Sigmoid colon (tissue), 7 donors: ENCODE data around the gene CARD19. TPM values are rescaled to one million over a fixed set of nuclear protein-coding genes. Genes with fewer than 3 reads are reported as not detected.
A peak's percentile ranks its signal among the peaks of the same experiment; 100 is the strongest.

ENCODE experiments used
- DNase-seq: peaks from one replicate; pipeline ENCODE4 v3.0.0-alpha.2; 2019
- H3K27ac ChIP-seq, 4 donors: fragments of 200-600 bp; sonication (generic); one replicate each; pipeline ENCODE4 v1.5.1; 2016 to 2019; ENCODE audit warnings: mild to moderate bottlenecking in 1 of 4
- H3K27me3 ChIP-seq, 3 donors: fragments of 200-600 bp; sonication (generic); one replicate each; pipeline ENCODE4 v1.5.1; 2019; ENCODE audit warnings: mild to moderate bottlenecking in 1 of 3
- H3K36me3 ChIP-seq, 4 donors: fragments of 200-600 bp; sonication (generic); one replicate each; pipeline ENCODE4 v1.5.1; 2016 to 2019
- H3K4me1 ChIP-seq, 4 donors: fragments of 200-600 bp; sonication (generic); one replicate each; pipeline ENCODE4 v1.5.1; 2017 to 2019
- H3K4me3 ChIP-seq, 4 donors: fragments of 200-600 bp; sonication (generic); one replicate each; pipeline ENCODE4 v1.5.1; 2017 to 2019; ENCODE audit warnings: mild to moderate bottlenecking in 2 of 4, moderate library complexity in 1 of 4
- H3K9me3 ChIP-seq, 4 donors: fragments of 200-600 bp in 3 of 4; sonication (generic) in 3 of 4; one replicate each; pipeline versions ENCODE4 v1.5.1 to v1.6.1; 2013 to 2019
- EP300 ChIP-seq, 4 donors: sonication (generic); formaldehyde crosslinking; IDR thresholded peaks; one replicate each; pipeline ENCODE4 v1.6.1; 2017; ENCODE audit warnings: antibody characterized with exemption in 4 of 4
- POLR2A ChIP-seq, 2 donors: fragments of 450-650 bp; IDR thresholded peaks; one replicate each; pipeline ENCODE4 v1.6.1; 2016; ENCODE audit warnings: antibody characterized with exemption in 2 of 2, mild to moderate bottlenecking in 2 of 2, moderate library complexity in 2 of 2
- POLR2AphosphoS5 ChIP-seq, 4 donors: sonication (generic); formaldehyde crosslinking; IDR thresholded peaks; one replicate each; pipeline ENCODE4 v1.6.1; 2017; ENCODE audit warnings: antibody characterized with exemption in 4 of 4
- WGBS, 2 donors: extraction: QIAGEN DNeasy Blood & Tissue Kit; methylation state at CpG; one replicate each; pipeline ENCODE4 v1.1.7; 2013; 5-methylcytosine and 5-hydroxymethylcytosine counted together
- intact Hi-C: fragments of 100-400 bp; cut with DNase I; formaldehyde crosslinking; loops from one replicate; pipeline ENCODE4 v1.15.1; 2023
- polyA plus RNA-seq, 3 donors: library from polyadenylated mRNA; stranded (reverse); fragments of 200-250 nt; gene quantifications; one replicate each; pipeline ENCODE4 v1.2.3, GENCODE V29; 2013
- total RNA-seq, 4 donors: library from RNA; depleted of rRNA; stranded (reverse); fragments of >200 nt; gene quantifications; one replicate each; pipeline ENCODE4 v1.1.0, GENCODE V29; 2016
- TF ChIP-seq, protein P1 (sequence below), 4 experiments: fragments of 450-650 bp in 3 of 4; fragments of 200-600 bp in 1 of 4; IDR thresholded peaks; one replicate each; pipeline ENCODE4 v1.5.1; 2016 to 2019; ENCODE audit warnings: antibody characterized with exemption in 4 of 4, mild to moderate bottlenecking in 3 of 4, moderate library complexity in 2 of 4
- donor health status: healthy with polysubstance abuse.
- donor health status: Bipolar disorder and iron deficiency.
- donor health status: healthy.

Gene CARD19
- total and polyA plus RNA-seq, 7 donors: 51.2 to 88.4 (median 82.3) TPM

DNA sequence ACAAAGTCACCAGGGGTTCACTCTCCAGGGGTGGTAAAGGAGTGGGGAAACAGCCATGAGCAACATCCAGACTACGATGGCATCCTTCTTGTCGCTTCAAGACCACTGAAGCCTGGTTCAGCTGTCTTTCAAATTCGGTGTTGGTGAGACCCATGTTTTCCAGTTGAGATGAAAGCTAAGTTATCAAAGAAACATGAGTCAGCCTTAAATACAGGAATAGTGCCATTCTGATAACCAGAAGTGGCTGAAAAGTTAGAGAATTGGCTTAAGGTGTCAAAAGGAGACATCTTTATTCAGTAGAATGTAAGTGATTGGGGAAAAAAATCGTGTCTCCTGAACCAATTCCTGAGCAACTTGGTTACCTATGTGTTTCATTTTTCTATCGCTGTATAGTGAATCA is 7.0 kb upstream of the CARD19 start:
- Histone ChIP-seq H3K4me1 (peaks cover 0 to 6% (median 3%) of the 10 kb centered on the region in 4 donors), H3K4me3 (no peak overlapping the region), H3K9me3 (peaks cover 0 to 8% (median 0%) of the 10 kb centered on the region in 4 donors), H3K27ac (no peak overlapping the region), H3K27me3 (no peaks in the 10 kb centered on the region), H3K36me3 (no peaks in the 10 kb centered on the region)
- no peak for TF ChIP-seq POLR2AphosphoS5 (IDR thresholded peaks at IDR 0.05)
- TF ChIP-seq, protein P1, sequence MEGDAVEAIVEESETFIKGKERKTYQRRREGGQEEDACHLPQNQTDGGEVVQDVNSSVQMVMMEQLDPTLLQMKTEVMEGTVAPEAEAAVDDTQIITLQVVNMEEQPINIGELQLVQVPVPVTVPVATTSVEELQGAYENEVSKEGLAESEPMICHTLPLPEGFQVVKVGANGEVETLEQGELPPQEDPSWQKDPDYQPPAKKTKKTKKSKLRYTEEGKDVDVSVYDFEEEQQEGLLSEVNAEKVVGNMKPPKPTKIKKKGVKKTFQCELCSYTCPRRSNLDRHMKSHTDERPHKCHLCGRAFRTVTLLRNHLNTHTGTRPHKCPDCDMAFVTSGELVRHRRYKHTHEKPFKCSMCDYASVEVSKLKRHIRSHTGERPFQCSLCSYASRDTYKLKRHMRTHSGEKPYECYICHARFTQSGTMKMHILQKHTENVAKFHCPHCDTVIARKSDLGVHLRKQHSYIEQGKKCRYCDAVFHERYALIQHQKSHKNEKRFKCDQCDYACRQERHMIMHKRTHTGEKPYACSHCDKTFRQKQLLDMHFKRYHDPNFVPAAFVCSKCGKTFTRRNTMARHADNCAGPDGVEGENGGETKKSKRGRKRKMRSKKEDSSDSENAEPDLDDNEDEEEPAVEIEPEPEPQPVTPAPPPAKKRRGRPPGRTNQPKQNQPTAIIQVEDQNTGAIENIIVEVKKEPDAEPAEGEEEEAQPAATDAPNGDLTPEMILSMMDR (IDR thresholded peaks at IDR 0.05): no peak
- TF ChIP-seq EP300 (IDR thresholded peaks at IDR 0.05): no peak
- TF ChIP-seq POLR2A (IDR thresholded peaks at IDR 0.05): no peak
- intact Hi-C loops: no loop called here
- 87 to 94% methylated on average over 5 of the region's 5 CpGs for WGBS, 2 donors
- DNase-seq: no peak

DNA sequence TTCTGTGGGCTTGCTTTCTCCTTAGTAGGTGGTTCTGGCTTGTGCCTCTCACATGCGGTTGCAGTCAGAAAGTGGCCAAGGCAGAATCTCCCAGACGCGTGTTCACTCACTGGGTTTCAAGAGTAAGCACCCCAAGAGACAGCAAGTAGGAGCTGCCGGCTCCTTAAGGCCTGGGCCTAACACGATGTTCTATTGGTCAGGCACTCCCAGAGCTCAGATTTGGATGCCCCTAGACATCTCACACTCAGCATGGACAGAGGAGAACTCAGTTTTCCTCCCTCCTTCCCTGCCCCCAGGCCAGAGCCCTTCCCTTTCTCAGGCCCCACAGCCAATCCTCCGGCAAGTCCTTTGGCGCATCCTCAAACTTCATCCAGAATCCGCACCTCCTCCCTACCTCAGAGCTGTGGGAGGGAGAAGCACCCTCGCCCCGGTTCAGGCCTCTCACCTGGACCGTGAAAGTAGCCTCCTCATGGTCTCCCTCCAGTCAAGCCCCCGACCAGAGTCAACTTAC is 6.5 kb upstream of the CARD19 start:
- no peaks in the 10 kb centered on the region for H3K36me3 ChIP-seq
- peak; percentile 51 for DNase-seq
- intact Hi-C loops: no loop called here

DNA sequence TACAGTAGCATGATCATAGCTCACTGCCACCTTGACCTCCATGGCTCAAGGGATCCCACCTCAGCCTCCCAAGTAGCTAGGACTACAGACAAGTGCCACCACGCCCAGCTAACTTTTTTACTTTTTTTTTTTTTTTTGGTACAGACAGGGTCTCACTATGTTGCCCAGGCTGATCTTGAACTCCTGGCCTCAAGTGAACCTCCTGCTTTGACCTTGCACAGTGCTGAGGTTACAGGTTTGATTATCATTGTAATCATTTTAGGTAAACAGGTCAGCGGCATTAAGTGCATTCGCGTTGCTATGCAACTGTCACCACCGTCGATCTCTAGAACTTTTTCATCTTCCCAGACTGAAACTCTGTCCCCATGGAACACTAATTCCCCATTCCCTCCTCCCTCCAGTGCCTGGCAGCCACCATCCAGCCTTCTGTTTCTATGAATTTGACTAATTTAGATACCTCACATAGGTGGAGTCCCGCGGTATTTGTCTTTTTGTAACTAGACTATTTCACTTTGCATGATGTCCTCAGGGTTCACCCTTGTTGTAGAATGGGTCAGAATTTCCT is 5.8 kb upstream of the CARD19 start:
- no peaks in the 10 kb centered on the region for H3K27me3 ChIP-seq
- 85 to 90% methylated on average over 8 of the region's 8 CpGs for WGBS, 2 donors
- TF ChIP-seq, protein P1 (IDR thresholded peaks at IDR 0.05): no peak
- TF ChIP-seq POLR2A (IDR thresholded peaks at IDR 0.05) (no peak), EP300 (IDR thresholded peaks at IDR 0.05) (no peak), POLR2AphosphoS5 (IDR thresholded peaks at IDR 0.05) (no peak)
- peaks cover 0 to 8% (median 0%) of the 10 kb centered on the region in 4 donors for H3K9me3 ChIP-seq
- no peak overlapping the region for H3K27ac ChIP-seq
- no peaks in the 10 kb centered on the region for H3K36me3 ChIP-seq
- H3K4me1 ChIP-seq: peaks cover 0 to 18% (median 11%) of the 10 kb centered on the region in 4 donors
- intact Hi-C loops: loop anchor here (10.0 kb wide), 1 partner anchor 325 kb away; the partner anchor contains the start of gene BICD2
- no peak overlapping the region for H3K4me3 ChIP-seq
- peak; percentile 27 for DNase-seq

More for the DNA sequence above, 6.5 kb upstream of the CARD19 start:
- TF ChIP-seq POLR2A (IDR thresholded peaks at IDR 0.05) (no peak), POLR2AphosphoS5 (IDR thresholded peaks at IDR 0.05) (no peak), EP300 (IDR thresholded peaks at IDR 0.05) (no peak)
- TF ChIP-seq, protein P1 (IDR thresholded peaks at IDR 0.05): no peak
- no peak overlapping the region for H3K27ac ChIP-seq
- H3K27me3 ChIP-seq: no peaks in the 10 kb centered on the region
- peaks cover 0 to 11% (median 5%) of the 10 kb centered on the region in 4 donors for H3K4me1 ChIP-seq
- no peak overlapping the region for H3K4me3 ChIP-seq
- 94 to 95% methylated on average over 12 of the region's 12 CpGs for WGBS, 2 donors
- H3K9me3 ChIP-seq: peaks cover 0 to 8% (median 0%) of the 10 kb centered on the region in 4 donors

DNA sequence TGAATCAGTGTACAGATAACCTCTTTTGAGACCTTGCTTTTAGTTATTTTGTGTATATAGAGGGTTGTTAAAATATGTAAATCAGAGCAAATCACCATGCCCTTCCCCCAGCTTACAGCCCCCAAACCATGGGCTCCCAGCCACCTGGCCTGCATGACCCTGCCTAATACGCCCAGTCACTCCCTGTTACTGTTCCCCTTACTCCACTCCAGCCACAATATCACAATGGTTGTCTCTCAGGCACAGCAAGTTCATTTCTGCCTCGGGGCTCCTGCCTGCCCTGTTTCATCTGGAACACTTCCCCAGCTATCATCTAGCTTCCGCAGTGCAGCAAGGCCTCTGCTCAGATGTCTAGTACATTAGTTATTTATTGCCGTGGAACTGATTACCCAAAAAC is 5.0 kb upstream of the CARD19 start:
- WGBS, 2 donors: 92 to 95% methylated on average over 4 of the region's 4 CpGs
- DNase-seq: peak; percentile 35
- intact Hi-C loops: loop anchor here (10.0 kb wide), 1 partner anchor 326 kb away; the partner anchor contains the start of gene BICD2
- Histone ChIP-seq H3K9me3 (peaks cover 0 to 8% (median 0%) of the 10 kb centered on the region in 4 donors), H3K4me3 (no peak overlapping the region), H3K27me3 (no peaks in the 10 kb centered on the region), H3K36me3 (no peaks in the 10 kb centered on the region), H3K4me1 (peaks cover 0 to 19% (median 13%) of the 10 kb centered on the region in 4 donors), H3K27ac (no peak overlapping the region)
- TF ChIP-seq POLR2A (IDR thresholded peaks at IDR 0.05) (no peak), EP300 (IDR thresholded peaks at IDR 0.05) (no peak), POLR2AphosphoS5 (IDR thresholded peaks at IDR 0.05) (no peak)
- TF ChIP-seq, protein P1 (IDR thresholded peaks at IDR 0.05): no peak
